HPDE6-E6E7 (cell line): ENCODE data around the gene COMMD4.
"Not testable (repeated sequence)": the region's sequence is repeated elsewhere in the genome, so short reads cannot be mapped to it uniquely, and the experiment has no call there.

Experiments used
- DNase-seq: peaks from one replicate; pipeline ENCODE4 v3.0.0; 2011; ENCODE audit warnings: missing footprints; ENCODE audit errors: extremely low spot score

The COMMD4 gene

DNA sequence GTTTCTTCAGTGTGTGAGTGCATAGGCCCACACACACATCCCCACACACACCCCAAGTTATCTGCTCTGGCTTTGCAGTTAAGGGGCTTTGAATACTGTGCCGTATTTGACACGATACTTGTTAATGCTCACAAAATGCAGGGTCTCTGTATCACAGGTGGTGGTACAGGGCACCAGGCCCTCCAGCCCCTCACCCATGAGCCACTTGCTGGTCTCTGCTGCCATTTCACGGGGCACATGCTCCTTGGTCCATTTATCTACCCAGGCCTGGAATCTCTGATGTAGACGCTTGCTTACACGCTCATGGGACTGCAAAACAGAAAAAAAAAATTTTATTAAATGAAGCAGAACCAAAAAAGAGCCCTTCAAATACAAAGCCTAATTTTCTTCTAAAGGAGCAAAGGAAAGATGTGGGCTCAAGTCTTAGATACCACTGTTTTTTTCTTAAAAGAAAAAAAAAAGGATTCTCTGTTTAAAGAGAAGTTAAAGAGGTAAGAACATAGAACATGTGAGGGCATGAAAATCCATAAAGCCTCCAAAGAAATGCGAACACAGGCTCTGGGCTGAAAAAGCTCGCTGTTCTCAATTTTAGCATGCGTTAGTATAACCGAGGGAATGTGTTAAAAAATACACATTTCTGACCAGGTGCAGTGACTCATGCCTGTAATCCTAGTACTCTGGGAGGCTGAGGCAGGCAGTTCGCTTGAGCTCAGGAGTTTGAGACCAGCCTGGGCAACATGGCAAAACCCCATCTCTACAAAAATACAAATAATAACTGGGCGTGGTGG lies 36.2 kb downstream of the COMMD4 start:
- DNase-seq, result no peak

DNA sequence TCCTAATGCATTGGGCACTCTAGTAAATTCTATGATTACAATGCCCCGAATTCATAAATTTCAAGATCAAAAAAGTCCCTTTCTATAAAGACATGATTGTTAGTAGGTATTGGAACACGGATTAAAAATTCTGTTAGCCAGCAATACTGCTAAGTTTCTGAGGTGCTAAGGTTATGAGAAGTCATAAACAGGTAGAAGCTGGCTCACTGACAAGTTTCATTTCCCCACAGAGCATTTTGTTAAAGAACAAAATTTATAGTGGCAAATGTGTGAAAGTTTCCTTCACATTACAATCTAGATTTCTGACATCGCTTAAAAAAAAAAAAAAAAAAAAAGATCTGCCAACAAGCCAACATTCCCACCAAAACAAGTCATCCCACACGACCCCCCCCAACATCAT lies 44.9 kb downstream of the COMMD4 start:
- DNase-seq, result no peak

DNA sequence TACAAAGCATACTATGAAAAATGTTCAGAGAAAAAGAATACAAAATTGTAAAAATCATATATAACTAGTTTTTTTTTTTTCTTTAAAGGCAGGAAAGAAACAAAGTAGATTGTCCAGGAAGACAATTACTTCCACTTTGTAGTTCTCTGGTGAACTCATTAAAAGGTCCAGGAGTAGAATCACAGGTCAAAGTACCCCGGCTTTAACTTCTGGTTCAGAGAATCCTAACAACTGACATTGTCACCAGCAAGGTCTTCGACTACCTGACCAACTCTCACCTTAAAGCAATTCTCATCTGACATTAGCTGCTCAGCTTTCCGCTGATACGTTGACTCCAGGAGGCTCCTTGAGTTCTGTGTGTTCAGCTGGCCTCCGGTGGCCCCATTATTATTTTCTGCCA lies 48.1 kb downstream of the COMMD4 start:
- DNase-seq, result not testable (repeated sequence)
